SU-DHL-6 (cell line): ENCODE data around the gene MT1HL1.
"Not testable (repeated sequence)": the region's sequence is repeated elsewhere in the genome, so short reads cannot be mapped to it uniquely, and the experiment has no call there.

Source experiments
- H2AFZ ChIP-seq: fragments of 200-600 bp; sonication (generic); 2 replicates; pipeline ENCODE4 v1.6.1; 2014; ENCODE audit warnings: low read depth, mild to moderate bottlenecking, moderate library complexity, mixed read lengths, antibody characterized with exemption, low read length; ENCODE audit not compliant: severe bottlenecking
- H3F3A ChIP-seq: fragments of 200-600 bp; shearing (Covaris generic); 2 replicates; pipeline ENCODE4 v1.6.0; 2016; ENCODE audit warnings: antibody characterized with exemption, mild to moderate bottlenecking; ENCODE audit not compliant: insufficient read depth
- H3K27ac ChIP-seq: fragments of 200-600 bp; sonication (generic); 2 replicates; pipeline ENCODE4 v1.5.1; 2016; ENCODE audit warnings: low read depth, mild to moderate bottlenecking, low read length, moderate library complexity, mixed read lengths
- H3K27me3 ChIP-seq: fragments of 200-600 bp; sonication (generic), shearing (Covaris generic); 2 replicates; pipeline ENCODE4 v1.6.0; 2014; ENCODE audit warnings: mild to moderate bottlenecking, low read length
- H3K36me3 ChIP-seq: fragments of 200-600 bp; sonication (generic); 2 replicates; pipeline ENCODE4 v1.6.1; 2014; ENCODE audit warnings: mild to moderate bottlenecking, low read length, mixed read lengths
- H3K4me2 ChIP-seq: fragments of 300-600, 200-600 bp; shearing (Covaris generic), sonication (generic); 2 replicates; pipeline ENCODE4 v1.6.0; 2014; ENCODE audit warnings: low read length, low read depth, mild to moderate bottlenecking; ENCODE audit not compliant: poor library complexity, severe bottlenecking
- H3K4me3 ChIP-seq: fragments of 200-600 bp; sonication (generic); 2 replicates; pipeline ENCODE4 v1.5.1; 2014; ENCODE audit warnings: antibody characterized with exemption, low read length, mild to moderate bottlenecking, mixed read lengths; ENCODE audit not compliant: insufficient read depth, poor library complexity, severe bottlenecking
- H3K79me2 ChIP-seq: fragments of 200-600 bp; sonication (generic); 2 replicates; pipeline ENCODE4 v1.6.1; 2014; ENCODE audit warnings: mild to moderate bottlenecking, low read length, moderate library complexity; ENCODE audit not compliant: insufficient read depth
- H3K9ac ChIP-seq: fragments of 200-600 bp; sonication (generic); 2 replicates; pipeline ENCODE4 v1.7.0; 2014; ENCODE audit warnings: mild to moderate bottlenecking, low read length
- H3K9me2 ChIP-seq: fragments of 200-600 bp; sonication (generic); replicated peaks from 2 replicates; pipeline ENCODE4 v1.6.1; 2014; ENCODE audit warnings: low read length; ENCODE audit not compliant: insufficient read depth
- H3K9me3 ChIP-seq: fragments of 200-600 bp; sonication (generic); 2 replicates; pipeline ENCODE4 v1.6.1; 2014; ENCODE audit warnings: low read length, mixed read lengths; ENCODE audit not compliant: insufficient read depth
- H4K20me1 ChIP-seq: fragments of 200-600 bp; sonication (generic); 2 replicates; pipeline ENCODE4 v1.6.1; 2014; ENCODE audit warnings: low read depth, mild to moderate bottlenecking, antibody characterized with exemption, low read length, moderate library complexity, mixed read lengths
- EZH2phosphoT487 ChIP-seq: fragments of 200-600 bp; sonication (generic), shearing (Covaris generic); conservative IDR thresholded peaks from 2 replicates; pipeline ENCODE4 v1.6.1; 2018; ENCODE audit warnings: mild to moderate bottlenecking, antibody characterized with exemption, low read length, moderate library complexity, mixed read lengths
- TF ChIP-seq, protein P1 (sequence below): fragments of 200-600 bp; sonication (generic); IDR thresholded peaks from one replicate; pipeline ENCODE4 v1.5.1; 2017; ENCODE audit warnings: antibody characterized with exemption, mild to moderate bottlenecking, low read length, moderate library complexity; ENCODE audit not compliant: insufficient read depth, poor library complexity, severe bottlenecking

Gene MT1HL1

DNA sequence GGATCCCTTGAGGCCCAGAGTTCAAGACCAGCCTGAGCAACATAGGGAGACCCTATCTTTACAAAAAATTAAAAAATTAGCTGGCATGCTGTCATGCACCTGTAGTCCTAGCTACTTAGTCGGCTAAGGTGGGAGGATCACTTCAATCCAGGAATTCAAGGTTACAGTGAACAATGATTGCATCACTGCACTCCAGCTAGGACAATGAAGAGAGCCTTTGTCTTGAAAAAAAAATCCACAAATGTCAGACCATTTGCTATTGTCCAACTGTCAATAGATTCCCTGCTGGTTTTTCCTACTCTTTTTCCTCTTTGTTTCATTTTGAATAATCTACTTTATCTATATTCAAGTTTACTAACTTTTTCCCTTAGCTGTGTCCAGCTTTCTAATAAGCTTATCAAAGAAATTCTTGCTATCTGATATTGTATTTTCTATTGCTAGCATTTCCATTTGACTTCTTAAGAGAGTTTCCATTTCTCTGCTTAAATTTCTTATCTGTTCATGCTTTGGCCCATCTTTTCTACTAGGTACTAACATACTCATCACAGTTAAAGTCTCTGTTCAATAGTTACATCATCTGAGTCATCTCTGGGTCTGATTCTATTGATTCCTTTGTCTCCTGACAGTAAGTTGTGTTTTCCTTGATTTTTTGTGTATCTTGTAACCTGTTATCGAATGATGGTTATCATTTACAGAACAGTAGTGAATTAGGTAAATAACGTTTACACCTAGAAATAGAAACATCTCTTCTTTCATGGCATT lies 14.8 kb downstream of the MT1HL1 start:
- no peak overlapping the region for H2AFZ ChIP-seq
- H3K9ac ChIP-seq: no peak overlapping the region
- no peaks in the 10 kb centered on the region for H3K36me3 ChIP-seq
- H3K79me2 ChIP-seq: no peaks in the 10 kb centered on the region
- TF ChIP-seq, protein P1, sequence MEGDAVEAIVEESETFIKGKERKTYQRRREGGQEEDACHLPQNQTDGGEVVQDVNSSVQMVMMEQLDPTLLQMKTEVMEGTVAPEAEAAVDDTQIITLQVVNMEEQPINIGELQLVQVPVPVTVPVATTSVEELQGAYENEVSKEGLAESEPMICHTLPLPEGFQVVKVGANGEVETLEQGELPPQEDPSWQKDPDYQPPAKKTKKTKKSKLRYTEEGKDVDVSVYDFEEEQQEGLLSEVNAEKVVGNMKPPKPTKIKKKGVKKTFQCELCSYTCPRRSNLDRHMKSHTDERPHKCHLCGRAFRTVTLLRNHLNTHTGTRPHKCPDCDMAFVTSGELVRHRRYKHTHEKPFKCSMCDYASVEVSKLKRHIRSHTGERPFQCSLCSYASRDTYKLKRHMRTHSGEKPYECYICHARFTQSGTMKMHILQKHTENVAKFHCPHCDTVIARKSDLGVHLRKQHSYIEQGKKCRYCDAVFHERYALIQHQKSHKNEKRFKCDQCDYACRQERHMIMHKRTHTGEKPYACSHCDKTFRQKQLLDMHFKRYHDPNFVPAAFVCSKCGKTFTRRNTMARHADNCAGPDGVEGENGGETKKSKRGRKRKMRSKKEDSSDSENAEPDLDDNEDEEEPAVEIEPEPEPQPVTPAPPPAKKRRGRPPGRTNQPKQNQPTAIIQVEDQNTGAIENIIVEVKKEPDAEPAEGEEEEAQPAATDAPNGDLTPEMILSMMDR: no peak
- no peak for TF ChIP-seq EZH2phosphoT487
- H3F3A ChIP-seq: no peaks in the 10 kb centered on the region
- no peaks in the 10 kb centered on the region for H3K27me3 ChIP-seq
- no peak overlapping the region for H3K4me2 ChIP-seq
- H3K4me3 ChIP-seq: no peak overlapping the region
- H4K20me1 ChIP-seq: no peaks in the 10 kb centered on the region
- H3K27ac ChIP-seq: no peak overlapping the region
- H3K9me2 ChIP-seq: no peaks in the 10 kb centered on the region
- H3K9me3 ChIP-seq: no peaks in the 10 kb centered on the region

- no peaks in the 10 kb centered on the region for H4K20me1 ChIP-seq
- no peak overlapping the region for H3K9ac ChIP-seq
- no peak overlapping the region for H3K4me2 ChIP-seq
- H3K27ac ChIP-seq: no peak overlapping the region
- no peaks in the 10 kb centered on the region for H3K27me3 ChIP-seq
- H3K79me2 ChIP-seq: no peaks in the 10 kb centered on the region
- no peaks in the 10 kb centered on the region for H3K9me3 ChIP-seq
- TF ChIP-seq, protein P1: no peak
- TF ChIP-seq EZH2phosphoT487: no peak
- no peaks in the 10 kb centered on the region for H3F3A ChIP-seq
- no peaks in the 10 kb centered on the region for H3K36me3 ChIP-seq
- no peak overlapping the region for H3K4me3 ChIP-seq
- H2AFZ ChIP-seq: no peak overlapping the region
- H3K9me2 ChIP-seq: no peaks in the 10 kb centered on the region
Observed at GRCh38 chr1:236983818-236984217, 20.4 kb downstream of the MT1HL1 start.

GRCh38 chr1:236982380-236982779 lies 21.9 kb downstream of the MT1HL1 start:
- no peaks in the 10 kb centered on the region for H3K9me2 ChIP-seq
- H4K20me1 ChIP-seq: no peaks in the 10 kb centered on the region
- H3K9ac ChIP-seq: no peak overlapping the region
- no peaks in the 10 kb centered on the region for H3K9me3 ChIP-seq
- H3K79me2 ChIP-seq: no peaks in the 10 kb centered on the region
- H3F3A ChIP-seq: no peaks in the 10 kb centered on the region
- H2AFZ ChIP-seq: no peak overlapping the region
- no peak overlapping the region for H3K27ac ChIP-seq
- no peak overlapping the region for H3K4me2 ChIP-seq
- no peak overlapping the region for H3K4me3 ChIP-seq
- H3K36me3 ChIP-seq: no peaks in the 10 kb centered on the region
- TF ChIP-seq EZH2phosphoT487: no peak
- TF ChIP-seq, protein P1: no peak
- H3K27me3 ChIP-seq: no peaks in the 10 kb centered on the region

GRCh38 chr1:236981431-236981830 lies 22.8 kb downstream of the MT1HL1 start:
- not testable (repeated sequence) for H3K27ac ChIP-seq, H2AFZ ChIP-seq, H3K36me3 ChIP-seq, H3K9me2 ChIP-seq, H3K27me3 ChIP-seq, H3K4me2 ChIP-seq, H3K9ac ChIP-seq, H4K20me1 ChIP-seq, H3F3A ChIP-seq, H3K4me3 ChIP-seq, H3K79me2 ChIP-seq, H3K9me3 ChIP-seq
